ENCODE results near the gene MAU2. TPM values are rescaled to one million over a fixed set of nuclear protein-coding genes. Genes with fewer than 3 reads are reported as not detected.

MAU2 gene
- total and polyA plus RNA-seq, 2 of the 13 experiments (the other 11 are each of a cell fraction or from before 2014, with no cell fraction given), result 16.8 to 33.8 TPM

DNA sequence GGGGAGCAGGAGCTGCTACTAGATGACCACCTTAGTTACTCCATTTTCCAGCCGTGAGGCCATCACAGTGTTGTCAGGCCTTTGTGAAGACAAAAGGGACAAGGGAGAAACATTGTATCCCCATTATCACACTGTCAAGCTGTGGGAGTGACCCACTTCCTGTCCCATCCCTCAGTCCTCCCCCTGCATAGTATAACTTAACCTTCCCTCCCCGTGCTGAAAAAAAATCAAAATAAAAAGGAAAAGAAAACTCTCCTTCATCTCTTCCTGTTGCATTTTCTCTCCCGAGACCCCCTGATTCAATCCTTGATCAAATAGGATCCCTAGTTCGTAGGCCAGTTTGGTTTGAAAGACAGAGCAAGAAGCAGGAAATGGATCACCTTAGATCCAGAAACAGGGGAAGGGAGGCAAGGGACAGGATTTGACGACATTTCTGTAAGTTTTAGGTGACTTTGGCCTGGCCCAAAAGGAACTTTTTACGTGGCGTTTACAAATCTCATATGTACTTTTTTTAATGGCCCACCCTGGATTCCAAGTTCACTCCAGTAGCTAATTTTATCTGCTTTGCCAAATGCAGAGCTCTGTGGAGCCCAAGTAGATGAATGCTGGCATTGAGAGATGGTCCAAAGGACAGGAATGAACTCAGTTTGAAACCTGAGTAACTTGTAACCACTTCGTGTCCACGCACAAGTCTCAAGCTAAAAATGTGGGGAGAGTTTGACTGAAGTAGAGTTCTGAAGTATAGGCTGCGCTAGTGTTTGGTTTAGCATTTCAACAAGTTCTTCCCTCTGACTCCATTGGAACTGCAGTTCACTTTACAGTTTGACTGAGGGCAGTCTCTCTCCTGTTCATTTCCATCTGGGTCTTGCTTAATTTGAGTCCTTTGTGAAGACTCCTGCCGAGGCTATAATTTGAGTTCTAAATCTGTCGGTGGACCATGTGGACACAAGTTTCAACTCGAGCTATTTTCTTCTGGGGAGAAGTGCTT lies 68.2 kb downstream of the MAU2 start (continued):
- TF ChIP-seq, protein P1, sequence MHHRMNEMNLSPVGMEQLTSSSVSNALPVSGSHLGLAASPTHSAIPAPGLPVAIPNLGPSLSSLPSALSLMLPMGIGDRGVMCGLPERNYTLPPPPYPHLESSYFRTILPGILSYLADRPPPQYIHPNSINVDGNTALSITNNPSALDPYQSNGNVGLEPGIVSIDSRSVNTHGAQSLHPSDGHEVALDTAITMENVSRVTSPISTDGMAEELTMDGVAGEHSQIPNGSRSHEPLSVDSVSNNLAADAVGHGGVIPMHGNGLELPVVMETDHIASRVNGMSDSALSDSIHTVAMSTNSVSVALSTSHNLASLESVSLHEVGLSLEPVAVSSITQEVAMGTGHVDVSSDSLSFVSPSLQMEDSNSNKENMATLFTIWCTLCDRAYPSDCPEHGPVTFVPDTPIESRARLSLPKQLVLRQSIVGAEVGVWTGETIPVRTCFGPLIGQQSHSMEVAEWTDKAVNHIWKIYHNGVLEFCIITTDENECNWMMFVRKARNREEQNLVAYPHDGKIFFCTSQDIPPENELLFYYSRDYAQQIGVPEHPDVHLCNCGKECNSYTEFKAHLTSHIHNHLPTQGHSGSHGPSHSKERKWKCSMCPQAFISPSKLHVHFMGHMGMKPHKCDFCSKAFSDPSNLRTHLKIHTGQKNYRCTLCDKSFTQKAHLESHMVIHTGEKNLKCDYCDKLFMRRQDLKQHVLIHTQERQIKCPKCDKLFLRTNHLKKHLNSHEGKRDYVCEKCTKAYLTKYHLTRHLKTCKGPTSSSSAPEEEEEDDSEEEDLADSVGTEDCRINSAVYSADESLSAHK (CRISPR knock-in tag; IDR thresholded peaks at IDR 0.05; ENCODE audit: borderline replicate concordance), result no peak
- TF ChIP-seq, protein P2, sequence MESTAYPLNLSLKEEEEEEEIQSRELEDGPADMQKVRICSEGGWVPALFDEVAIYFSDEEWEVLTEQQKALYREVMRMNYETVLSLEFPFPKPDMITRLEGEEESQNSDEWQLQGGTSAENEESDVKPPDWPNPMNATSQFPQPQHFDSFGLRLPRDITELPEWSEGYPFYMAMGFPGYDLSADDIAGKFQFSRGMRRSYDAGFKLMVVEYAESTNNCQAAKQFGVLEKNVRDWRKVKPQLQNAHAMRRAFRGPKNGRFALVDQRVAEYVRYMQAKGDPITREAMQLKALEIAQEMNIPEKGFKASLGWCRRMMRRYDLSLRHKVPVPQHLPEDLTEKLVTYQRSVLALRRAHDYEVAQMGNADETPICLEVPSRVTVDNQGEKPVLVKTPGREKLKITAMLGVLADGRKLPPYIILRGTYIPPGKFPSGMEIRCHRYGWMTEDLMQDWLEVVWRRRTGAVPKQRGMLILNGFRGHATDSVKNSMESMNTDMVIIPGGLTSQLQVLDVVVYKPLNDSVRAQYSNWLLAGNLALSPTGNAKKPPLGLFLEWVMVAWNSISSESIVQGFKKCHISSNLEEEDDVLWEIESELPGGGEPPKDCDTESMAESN (CRISPR knock-in tag; conservative IDR thresholded peaks at IDR 0.05), result no peak
- TF ChIP-seq ZNF260 (CRISPR knock-in tag; IDR thresholded peaks at IDR 0.05; ENCODE audit: borderline replicate concordance, low read depth) (no peak), SSRP1 (CRISPR knock-in tag; IDR thresholded peaks at IDR 0.05) (0 out of 2 replicates have a peak, but pooled peaks have one; percentile 41), HDAC1 (CRISPR knock-in tag; IDR thresholded peaks at IDR 0.05) (peak; percentile 16; the same call in 1 of the 2 replicates), CREM (IDR thresholded peaks at IDR 0.05) (0 out of 2 replicates have a peak, but pooled peaks have one; percentile 8), CREM (CRISPR knock-in tag; IDR thresholded peaks at IDR 0.05) (no peak), GATAD2A (CRISPR knock-in tag; IDR thresholded peaks at IDR 0.05) (peak; percentile 56), CBX2 (IDR thresholded peaks at IDR 0.05; ENCODE audit: low read depth, low read length) (no peak), CBX2 (CRISPR knock-in tag; IDR thresholded peaks at IDR 0.05; ENCODE audit: low read depth) (no peak), ZNF652 (CRISPR knock-in tag; IDR thresholded peaks at IDR 0.05; ENCODE audit: borderline replicate concordance, low read depth) (peak; percentile 93), SIX1 (CRISPR knock-in tag; IDR thresholded peaks at IDR 0.05; ENCODE audit: borderline replicate concordance) (peak; percentile 86), SOX5 (CRISPR knock-in tag; IDR thresholded peaks at IDR 0.05; ENCODE audit: borderline replicate concordance) (peak; percentile 18; the same call in 1 of the 2 replicates)
- TF ChIP-seq, protein P3, sequence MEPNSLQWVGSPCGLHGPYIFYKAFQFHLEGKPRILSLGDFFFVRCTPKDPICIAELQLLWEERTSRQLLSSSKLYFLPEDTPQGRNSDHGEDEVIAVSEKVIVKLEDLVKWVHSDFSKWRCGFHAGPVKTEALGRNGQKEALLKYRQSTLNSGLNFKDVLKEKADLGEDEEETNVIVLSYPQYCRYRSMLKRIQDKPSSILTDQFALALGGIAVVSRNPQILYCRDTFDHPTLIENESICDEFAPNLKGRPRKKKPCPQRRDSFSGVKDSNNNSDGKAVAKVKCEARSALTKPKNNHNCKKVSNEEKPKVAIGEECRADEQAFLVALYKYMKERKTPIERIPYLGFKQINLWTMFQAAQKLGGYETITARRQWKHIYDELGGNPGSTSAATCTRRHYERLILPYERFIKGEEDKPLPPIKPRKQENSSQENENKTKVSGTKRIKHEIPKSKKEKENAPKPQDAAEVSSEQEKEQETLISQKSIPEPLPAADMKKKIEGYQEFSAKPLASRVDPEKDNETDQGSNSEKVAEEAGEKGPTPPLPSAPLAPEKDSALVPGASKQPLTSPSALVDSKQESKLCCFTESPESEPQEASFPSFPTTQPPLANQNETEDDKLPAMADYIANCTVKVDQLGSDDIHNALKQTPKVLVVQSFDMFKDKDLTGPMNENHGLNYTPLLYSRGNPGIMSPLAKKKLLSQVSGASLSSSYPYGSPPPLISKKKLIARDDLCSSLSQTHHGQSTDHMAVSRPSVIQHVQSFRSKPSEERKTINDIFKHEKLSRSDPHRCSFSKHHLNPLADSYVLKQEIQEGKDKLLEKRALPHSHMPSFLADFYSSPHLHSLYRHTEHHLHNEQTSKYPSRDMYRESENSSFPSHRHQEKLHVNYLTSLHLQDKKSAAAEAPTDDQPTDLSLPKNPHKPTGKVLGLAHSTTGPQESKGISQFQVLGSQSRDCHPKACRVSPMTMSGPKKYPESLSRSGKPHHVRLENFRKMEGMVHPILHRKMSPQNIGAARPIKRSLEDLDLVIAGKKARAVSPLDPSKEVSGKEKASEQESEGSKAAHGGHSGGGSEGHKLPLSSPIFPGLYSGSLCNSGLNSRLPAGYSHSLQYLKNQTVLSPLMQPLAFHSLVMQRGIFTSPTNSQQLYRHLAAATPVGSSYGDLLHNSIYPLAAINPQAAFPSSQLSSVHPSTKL (CRISPR knock-in tag; IDR thresholded peaks at IDR 0.05), result peak; percentile 13; the same call in 1 of the 2 replicates
- TF ChIP-seq, protein P4, sequence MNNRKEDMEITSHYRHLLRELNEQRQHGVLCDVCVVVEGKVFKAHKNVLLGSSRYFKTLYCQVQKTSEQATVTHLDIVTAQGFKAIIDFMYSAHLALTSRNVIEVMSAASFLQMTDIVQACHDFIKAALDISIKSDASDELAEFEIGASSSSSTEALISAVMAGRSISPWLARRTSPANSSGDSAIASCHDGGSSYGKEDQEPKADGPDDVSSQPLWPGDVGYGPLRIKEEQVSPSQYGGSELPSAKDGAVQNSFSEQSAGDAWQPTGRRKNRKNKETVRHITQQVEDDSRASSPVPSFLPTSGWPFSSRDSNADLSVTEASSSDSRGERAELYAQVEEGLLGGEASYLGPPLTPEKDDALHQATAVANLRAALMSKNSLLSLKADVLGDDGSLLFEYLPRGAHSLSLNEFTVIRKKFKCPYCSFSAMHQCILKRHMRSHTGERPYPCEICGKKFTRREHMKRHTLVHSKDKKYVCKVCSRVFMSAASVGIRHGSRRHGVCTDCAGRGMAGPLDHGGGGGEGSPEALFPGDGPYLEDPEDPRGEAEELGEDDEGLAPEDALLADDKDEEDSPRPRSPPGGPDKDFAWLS (CRISPR knock-in tag; IDR thresholded peaks at IDR 0.05; ENCODE audit: borderline replicate concordance), result peak; percentile 28; the same call in 1 of the 2 replicates

Data from HepG2 (cell line).